Pons (tissue), 1 donor: Measurements from ENCODE around the gene IRF8.

ENCODE experiments used
- DNase-seq: peaks from one replicate; pipeline ENCODE4 v3.0.0-alpha.2; 2016; ENCODE audit warnings: low spot score

The IRF8 gene

DNA sequence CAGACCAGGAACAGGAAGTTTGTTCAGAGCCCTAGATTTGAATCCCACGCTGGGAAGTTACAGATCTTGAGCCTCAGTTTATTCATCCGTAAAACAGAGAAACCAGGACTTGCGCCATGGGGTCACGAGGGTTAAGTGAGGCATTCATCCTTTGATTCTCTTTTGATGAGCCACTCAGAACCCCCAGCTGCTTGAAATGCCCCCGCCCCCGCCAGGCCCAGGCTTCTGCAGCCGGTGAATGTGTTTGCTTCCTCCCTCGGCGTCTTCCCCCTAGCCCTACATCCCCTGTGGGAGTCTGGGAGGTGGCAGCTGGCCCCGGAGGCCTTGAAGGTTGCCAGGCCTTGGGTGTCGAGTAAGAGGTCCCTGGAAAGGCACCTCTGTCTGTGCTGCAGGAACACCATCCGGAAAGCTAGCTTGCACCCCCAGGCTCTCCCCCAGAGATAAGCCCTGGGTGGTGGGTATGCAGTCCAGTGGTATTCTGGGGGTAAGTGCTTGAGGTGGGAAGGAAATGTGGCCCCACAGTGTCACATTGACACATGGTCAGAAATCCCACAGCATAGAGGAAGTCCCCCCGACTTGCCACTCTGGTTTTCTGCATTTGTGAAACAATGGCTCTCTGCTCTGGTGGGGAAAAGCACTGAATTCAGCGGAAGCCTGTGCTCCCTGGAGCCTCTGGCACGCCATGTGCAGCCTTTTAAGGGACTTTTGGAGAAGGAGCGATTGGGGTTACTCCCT lies 14.9 kb downstream of the IRF8 start:
- no peak for DNase-seq

DNA sequence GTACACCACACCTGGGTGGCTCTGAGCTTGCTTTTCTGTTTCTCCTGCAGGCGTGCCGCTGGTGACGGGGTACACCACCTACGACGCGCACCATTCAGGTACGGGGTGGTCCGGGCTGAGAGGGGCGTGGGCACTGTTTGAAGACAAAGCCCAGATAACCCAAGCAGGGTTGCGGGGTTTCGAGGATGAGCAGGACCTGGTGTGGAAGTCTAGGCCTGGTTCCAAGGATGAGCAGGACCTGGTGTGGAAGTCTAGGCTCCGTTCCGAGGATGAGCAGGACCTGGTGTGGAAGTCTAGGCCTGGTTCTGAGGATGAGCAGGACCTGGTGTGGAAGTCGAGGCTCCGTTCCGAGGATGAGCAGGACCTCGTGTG lies 15.4 kb downstream of the IRF8 start:
- DNase-seq, result no peak

DNA sequence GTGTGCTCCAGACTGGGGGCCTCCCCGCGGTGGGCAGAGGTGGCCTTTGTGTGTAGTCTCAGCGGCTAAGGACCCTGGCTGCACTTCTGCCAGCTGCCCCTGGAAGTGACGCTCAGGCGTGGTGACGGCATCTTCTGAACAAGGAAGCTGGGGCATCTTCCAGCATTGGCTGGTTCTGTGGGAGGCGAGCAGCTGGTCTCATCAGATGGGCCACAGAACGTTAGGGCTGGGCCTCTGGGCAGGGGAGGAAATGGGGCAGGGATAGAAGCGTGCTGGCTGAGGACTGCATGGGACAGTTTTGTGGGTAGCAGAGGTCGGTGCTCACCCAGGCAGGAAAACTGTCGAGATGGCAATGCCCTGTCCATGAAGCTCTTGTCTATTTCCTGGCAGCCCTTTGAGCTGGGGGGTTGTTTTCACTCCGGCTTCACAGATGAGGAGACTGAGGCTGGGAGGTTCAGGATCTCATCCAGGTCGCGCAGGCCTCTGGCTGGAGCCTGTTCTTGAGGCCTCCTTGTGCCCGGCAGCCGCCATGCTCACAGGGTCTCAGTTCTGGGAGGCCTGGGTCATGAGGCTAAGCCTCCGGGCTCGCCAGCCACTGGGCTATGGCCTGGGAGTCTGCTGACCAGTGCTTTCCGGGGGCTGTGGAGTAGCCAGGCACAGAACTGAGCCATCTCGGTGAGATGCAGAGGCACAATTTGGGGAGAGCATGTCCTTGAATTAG lies 16.3 kb downstream of the IRF8 start:
- no peak for DNase-seq

DNA sequence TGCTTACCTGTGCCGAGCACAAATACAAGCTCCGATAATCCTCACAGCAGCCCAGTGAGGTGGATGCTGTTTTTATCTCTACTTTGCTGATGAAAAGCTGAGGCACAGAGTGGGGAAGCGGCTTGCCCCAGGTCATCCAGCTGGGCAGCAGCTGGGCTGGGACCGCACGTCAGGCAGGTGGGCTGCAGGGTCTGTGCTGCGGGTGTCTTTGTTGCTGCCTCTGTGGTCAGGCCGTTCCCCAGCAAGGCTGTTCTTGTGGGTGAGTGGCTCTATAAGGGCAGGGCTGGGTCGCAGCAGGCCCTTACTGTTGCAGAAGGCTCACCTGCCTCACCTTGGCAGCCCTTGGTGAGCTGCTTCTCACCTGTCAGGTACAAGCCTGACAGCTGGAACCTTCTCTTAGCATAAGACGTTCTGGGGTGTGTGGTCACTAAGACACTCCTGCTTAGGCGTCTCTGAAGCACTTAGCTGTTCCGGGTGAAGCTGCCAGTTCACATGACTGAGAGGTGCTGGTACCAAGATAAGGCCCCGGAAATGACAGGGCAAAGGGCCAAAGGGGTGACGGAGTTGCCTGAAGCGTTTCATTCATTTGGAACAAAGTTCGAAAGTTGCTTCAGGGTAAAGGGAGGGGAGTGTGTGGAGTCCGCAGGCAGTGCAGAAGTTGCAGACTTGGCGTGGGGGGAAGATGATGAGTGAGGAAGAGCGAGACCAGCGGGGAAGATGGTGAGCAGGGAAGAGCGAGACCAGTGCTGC lies 17.4 kb downstream of the IRF8 start:
- peak; percentile 24 for DNase-seq

DNA sequence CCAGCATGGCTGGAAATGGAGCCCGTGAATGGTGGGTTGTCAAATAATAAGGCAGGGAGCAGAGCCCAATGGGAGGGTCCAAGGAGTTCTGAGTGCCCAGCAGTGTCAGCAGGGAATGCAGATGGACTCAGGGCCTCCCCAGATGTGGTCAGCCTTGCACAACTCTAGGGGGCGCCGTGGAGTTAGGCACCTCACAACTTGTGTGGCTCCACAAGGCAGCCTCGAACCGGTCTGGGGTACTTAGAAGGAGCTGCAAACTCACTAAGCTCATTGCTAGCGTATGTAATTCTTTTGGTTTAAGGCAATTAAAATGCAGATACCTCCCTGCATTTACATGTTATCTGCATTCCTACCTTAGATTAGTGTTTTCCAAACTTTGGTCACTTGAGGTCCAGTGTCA lies 18.1 kb downstream of the IRF8 start:
- no peak for DNase-seq

DNA sequence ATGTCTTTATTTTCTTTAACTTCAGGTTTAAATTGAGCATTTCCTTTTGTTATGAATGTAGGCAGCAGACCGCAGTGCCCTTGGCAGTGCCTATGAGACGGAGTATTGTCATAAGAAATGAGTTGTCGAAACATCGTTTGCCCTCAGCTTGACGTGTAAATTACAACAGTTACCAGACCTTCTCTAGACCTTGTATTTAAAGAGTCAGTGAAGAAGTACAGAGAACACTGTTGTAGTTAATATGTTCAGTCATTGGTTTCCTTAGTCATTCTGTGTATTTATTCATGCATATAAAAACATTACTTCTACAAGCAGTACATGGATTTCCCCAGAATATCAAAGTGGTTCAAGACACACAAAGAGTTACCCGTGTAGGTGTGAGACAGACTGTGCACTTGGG lies 19.0 kb downstream of the IRF8 start:
- DNase-seq, result no peak

DNA sequence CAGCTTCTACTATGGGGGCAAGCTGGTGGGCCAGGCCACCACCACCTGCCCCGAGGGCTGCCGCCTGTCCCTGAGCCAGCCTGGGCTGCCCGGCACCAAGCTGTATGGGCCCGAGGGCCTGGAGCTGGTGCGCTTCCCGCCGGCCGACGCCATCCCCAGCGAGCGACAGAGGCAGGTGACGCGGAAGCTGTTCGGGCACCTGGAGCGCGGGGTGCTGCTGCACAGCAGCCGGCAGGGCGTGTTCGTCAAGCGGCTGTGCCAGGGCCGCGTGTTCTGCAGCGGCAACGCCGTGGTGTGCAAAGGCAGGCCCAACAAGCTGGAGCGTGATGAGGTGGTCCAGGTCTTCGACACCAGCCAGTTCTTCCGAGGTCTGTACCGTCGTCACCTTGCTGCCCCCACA lies 19.5 kb downstream of the IRF8 start:
- DNase-seq, result no peak

DNA sequence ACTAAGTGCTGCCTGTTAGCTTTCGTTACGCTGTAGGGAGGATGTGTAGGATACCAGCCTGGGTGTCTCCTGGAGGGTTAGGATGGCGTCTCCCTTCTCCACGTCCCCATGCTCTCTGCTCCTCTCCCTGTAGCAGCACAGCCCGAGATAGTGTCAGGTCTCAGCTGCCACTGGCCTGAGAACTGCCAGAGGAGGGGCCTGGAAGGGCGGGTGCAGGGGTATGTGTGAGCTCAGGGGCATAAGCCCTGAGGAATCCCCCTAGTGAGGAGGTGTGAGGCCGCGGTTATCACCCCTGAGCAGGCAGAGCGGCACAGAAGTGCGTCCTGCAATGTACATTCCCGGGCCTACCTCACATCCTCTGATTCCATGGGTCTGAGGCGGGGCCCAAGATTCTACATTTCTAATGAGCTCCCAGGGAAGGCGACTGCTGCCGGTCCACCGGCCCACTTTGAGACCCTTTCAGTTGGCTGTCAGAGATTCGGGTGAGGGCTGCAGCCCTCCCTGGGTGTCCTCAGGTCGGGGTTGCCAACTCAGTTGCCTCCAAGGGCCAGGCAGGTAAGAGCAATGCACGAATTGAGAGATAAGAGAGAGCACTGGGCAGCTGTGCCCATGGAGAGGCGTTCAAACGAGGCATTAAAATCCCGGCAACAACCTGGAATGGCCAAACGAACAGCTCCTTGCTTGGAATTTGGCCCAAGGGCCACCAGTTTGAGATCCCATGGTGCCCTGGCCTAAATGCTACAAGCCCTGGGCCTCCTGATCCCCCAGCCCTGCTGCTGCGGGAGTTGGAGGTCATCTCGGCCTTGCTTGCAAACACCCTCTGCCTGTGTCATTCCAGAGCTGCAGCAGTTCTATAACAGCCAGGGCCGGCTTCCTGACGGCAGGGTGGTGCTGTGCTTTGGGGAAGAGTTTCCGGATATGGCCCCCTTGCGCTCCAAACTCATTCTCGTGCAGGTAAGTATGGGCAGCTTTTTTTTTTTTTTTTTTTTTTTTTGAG lies 20.6 kb downstream of the IRF8 start:
- DNase-seq, result no peak

DNA sequence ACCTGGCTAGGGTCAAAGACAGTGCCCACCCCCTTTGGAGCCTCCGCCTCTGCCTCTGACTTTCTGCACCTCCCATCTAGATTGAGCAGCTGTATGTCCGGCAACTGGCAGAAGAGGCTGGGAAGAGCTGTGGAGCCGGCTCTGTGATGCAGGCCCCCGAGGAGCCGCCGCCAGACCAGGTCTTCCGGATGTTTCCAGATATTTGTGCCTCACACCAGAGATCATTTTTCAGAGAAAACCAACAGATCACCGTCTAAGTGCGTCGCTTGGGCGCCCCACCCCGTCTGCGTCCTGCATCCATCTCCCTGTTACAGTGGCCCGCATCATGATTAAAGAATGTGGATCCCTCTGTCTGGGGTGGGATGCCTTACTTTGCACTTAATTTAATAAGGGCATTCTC lies 22.1 kb downstream of the IRF8 start:
- DNase-seq, result no peak

DNA sequence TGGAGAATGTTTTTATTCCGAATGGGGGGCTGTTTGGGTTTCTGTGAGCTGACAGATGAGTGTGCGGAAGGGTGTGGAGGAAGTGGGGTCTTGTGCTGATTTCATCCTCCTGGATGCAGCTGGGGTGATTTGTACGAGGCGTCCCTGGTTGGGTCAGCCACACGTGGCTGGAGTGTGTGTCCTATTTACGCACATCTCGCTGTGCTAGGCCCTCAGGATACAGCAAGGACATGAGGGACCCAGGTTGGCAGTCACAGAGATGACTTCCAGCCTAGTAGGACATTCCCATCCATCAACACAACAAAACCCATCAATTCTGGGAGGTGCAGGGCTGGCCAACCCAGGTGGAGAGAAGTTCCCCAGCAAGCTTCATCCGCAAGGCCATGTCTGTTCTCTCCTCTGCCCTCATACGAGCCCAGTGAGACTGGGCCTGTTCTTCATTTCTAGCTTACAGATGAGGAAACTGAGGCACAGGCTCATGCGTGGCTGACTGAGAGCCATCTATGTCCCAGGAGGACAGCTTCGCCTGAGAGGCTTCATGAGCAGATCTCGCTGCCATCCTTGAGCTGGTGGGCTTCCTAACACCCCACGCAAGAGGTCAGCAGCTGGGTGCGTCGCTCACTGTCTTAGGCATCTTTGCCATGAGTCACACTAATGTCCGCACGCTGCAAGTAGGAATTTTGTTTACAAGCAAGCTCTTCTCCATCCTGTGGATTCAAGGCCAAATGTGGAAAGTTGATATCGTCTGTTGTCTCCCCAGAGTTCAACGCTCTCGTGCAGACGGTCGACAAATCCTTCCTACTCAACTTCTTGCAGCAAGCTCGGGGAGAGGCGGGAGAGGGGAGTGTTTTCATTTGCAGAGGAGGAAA lies 24.4 kb downstream of the IRF8 start:
- DNase-seq, result no peak

DNA sequence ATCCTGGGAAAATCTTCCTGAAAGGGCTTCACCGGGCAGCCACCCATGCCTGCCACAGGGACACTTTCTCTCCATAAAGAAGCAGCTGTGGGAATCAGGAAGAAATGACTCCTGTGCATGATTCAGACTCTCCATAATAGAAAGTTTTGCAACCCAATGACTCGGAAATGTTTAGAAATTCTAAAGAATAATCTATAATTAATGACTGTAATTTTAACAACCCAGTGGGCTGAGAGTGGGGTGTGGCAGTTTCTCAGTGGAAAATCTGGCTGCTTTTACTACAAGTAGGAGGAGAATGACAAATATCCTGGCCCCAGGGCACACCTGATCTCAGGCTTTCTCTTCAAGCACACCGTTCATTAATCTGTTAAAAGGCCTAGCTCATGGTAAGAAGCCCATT lies 25.7 kb downstream of the IRF8 start:
- no peak for DNase-seq

DNA sequence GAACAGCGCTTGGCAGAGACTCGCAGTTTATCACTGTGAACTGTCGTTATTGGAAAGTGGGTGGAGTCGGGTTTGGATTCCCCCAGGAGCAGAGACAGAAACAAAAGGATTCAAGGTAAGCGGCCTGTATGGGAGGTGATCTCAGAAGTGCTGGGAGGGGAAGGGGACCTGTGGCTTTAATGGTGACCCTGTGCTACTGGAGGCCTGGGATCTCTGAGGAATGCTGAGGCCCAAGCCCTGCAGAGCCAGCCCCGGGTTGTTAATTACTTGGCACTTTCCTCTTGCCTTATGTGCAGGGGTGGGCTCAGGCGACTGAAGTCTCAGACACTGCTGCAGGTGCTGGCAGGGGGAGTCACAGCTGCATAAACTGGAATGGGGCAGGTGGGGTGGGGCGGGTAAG lies 27.4 kb downstream of the IRF8 start:
- no peak for DNase-seq

DNA sequence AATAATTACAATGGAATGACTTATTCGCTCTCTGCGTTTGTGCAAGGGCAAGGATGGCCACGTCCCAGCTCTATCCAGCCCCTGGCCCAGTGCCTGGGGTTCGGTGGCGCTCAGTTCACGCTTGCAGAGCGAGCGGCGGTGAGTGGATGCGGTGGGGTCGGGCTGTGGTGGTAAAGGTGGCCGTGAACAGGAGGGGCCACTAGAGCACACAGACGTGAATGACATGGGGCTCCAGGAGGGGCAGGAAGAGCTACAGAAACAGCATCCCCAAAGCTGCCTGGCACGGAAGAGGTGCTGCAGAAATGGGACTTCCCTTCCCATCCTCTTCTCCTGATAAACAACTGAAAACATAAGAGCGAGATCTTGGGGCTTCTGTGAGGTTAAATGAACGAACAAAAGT lies 28.4 kb downstream of the IRF8 start:
- no peak for DNase-seq

DNA sequence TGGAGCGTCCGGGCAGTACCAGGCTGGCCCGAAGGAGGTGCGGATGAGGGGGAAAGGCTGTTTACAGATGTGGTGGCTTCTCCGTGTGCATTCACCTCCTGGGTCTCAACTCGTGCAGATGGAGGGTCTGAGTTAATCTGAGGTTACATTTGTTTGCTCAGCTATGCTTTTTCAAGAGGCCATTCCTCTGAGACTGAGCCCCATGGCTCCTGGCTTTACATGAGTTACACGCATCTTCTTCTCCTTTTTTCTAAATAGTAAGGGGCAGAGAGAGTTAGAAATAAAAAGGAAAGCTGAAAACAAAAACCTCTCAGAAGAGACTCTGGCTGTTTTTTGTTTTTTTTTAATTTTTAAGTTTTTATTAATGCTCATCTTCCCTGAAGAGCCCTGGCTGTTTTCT lies 29.0 kb downstream of the IRF8 start:
- DNase-seq, result no peak

DNA sequence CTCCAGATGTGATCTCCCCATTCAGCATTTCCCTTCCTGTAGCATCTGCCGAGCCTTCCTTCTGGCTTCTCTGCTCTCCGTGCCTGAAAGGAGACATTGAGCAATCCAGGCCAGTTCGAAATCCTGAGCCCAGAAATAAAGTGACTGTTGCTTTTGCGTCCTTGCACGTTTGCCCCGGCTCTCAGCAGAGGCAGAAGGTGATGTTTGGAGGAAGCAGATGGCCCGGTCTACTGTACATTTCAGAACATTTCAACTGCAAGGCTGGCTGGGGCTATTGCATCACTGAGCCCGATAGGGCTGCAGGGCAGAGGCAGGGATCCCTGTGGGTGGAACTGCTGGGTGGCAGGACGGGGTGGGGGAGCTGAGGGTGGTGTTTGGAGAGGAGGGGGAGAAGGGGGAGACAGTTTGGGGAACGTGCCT lies 29.4 kb downstream of the IRF8 start:
- DNase-seq, result peak; percentile 41

DNA sequence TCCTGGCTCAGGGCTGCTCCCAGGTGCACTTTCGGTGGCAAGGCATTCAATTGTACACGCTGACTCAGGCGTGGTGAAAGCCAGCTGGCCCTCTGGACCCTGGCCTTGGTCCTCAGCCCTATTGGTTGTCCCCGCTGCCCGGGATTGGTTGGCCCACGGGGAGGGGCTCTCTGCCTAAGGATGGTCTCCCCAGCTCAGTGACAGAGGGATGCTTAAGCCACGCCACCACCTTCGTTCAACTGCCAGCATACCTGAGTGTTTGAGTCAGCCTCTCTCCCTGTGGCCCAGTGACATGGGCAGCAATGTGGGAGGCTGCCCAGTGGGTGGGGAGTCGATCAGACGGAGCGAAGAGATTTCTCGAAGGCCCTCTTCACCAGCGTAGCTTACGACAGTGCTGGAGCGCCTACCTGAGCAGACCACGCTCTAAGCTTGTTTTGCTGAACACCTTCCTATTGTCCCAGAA lies 30.3 kb downstream of the IRF8 start:
- DNase-seq, result no peak

DNA sequence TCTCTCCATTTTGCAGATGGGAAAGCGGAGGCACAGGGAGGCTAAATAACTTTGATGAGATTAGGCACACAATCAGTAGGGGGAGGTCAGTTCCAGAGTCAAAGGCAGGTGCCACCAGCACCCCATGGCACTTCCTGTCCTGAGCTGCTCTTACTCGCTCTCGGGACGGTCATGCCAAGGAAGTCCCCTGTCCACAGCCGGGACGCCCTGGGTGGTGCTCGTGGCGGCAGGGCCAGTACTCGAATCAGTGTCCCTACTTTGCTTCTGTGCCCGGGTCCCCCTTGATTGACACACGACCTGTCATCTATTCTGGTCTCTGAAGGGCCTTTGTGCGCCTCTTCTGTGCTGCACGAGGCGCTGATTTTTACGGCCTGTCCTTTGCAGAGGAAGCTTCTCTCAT lies 31.3 kb downstream of the IRF8 start:
- no peak for DNase-seq

DNA sequence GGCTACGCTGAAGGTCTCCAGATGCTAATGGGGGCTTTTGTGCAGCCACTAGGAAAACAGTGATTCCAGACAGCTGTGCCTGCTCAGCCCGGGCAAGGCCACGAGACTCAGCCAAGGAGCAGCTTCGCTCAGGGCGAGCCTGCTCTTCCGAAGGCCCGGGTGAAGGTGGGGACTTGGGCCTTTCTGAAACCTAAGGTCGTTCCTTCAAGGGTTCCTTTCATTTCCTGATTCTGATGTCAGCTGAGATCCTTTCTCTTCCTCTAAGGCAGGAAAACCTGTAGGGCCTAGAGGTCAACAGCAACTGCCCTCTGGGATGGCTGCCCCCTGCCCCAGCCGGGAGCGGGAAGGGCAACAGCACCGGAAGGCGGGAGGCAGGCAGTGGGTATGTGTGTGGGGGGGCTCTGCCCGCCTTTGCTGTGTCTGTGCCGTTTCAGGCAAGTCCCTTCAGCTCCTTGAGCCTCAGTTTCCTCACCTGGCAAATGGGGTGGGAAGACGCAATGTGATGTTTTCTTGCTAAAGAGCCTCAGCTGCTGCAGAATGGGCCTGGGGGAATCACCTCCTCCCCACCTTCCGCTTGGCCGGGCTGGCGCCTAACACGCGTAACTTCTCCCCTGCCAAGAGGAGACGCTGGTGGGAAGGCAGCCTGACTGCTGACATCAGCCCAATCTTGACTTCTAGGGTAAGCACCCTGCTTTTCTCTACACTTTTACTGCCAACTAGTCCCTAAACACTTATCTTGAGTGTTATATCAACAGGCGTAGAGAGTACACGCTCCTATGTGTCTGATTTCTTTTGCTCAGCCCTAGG lies 32.8 kb downstream of the IRF8 start:
- DNase-seq, result no peak

DNA sequence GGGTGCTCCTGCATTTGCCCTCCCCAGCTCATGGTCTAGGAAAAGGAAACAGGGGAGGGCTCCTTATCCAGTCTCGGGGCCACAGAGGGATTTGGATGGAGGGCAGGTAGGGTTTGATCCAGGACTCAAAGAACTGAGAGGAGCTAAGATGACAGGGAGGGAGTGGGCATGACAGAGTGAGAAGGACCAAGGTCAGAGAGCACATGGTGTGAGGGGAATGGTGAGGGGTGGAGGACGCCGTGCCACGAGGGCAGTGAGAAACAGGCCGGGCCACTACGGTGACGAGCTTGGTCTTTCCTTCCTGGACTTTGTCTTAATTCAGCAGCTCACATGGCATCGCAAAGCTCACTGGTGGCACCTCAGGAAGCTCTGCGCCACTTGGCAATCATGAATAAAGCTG lies 35.2 kb downstream of the IRF8 start:
- DNase-seq, result no peak

DNA sequence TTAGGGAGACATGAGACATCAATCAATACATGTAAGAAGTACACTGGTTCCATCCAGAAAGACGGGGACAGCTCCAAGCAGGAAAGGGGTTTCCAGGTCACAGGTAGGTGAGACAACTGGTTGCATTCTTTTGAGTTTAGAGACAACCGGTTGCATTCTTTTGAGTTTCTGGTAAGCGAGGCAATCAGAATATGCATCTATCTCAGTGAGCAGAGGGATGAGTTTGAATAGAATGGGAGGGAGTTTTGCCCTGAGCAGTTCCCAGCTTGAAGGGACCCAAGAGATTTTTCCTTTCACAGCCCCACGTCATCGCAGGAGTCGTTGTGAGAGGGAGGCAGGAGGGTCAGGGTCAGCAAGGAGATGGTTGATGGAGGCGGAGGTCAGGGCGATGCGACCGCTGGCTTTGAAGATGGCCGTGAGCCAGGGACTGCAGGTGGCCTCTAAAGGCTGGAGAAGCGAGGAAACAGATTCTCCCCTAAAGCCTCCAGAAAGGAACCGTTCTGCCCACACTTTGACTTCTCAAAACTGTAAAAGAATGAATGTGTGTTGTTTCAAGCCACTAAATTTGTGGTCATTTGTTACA lies 36.5 kb downstream of the IRF8 start:
- DNase-seq, result no peak
